B cell (primary cell): Measurements from ENCODE around the gene TINAGL1. TPM values are rescaled to one million over a fixed set of nuclear protein-coding genes. Genes with fewer than 3 reads are reported as not detected.

Source experiments
- ATAC-seq: fragments of 200-7000 bp; cut with Tn5 transposase; one replicate; pipeline ENCODE4 v1.10.0; 2021; ENCODE audit warnings: low read depth, mild to moderate bottlenecking, moderate number of reproducible peaks, moderate library complexity
- CTCF ChIA-PET: fragments of 350-600 bp; sonication (Branson Sonifier 250); formaldehyde crosslinking; loops from one replicate; lab custom pipeline; 2021; ENCODE audit warnings: antibody characterized with exemption, inconsistent platforms; lab: Charles Lee
- POLR2A ChIA-PET: fragments of 350-600 bp; sonication (Branson Sonifier 250); formaldehyde crosslinking; loops from one replicate; lab custom pipeline; 2021; ENCODE audit warnings: antibody characterized with exemption; lab: Charles Lee
- DNase-seq: peaks from one replicate; pipeline ENCODE4 v3.0.0; 2013
- H2AFZ ChIP-seq: 2 replicates; pipeline ENCODE4 v1.6.1; 2012; ENCODE audit warnings: mild to moderate bottlenecking, low read depth, low read length; ENCODE audit not compliant: insufficient read depth, poor library complexity, severe bottlenecking
- H3K27ac ChIP-seq, 2 donors: 1 replicate in 1 of 2; 2 replicates in 1 of 2; pipeline ENCODE4 v1.5.1; 2012 to 2013; ENCODE audit warnings: low read length in 2 of 2, mild to moderate bottlenecking in 2 of 2, moderate library complexity in 1 of 2
- H3K27me3 ChIP-seq, 4 experiments: fragments of 200-600 bp in 1 of 4; sonication (generic) in 1 of 4; replicated peaks in 1 of 4; 1 replicate in 2 of 4; 2 replicates in 2 of 4; pipeline versions ENCODE4 v1.6.1 to v1.7.0; 2013 to 2016; ENCODE audit warnings: low read length in 3 of 4, mild to moderate bottlenecking in 2 of 4, mixed read lengths in 1 of 4, moderate library complexity in 1 of 4; ENCODE audit not compliant: insufficient read depth in 4 of 4, control insufficient read depth in 3 of 4; ENCODE audit errors: control extremely low read depth in 1 of 4
- H3K36me3 ChIP-seq, 2 experiments: replicated peaks in 1 of 2; 1 replicate in 1 of 2; 2 replicates in 1 of 2; pipeline versions ENCODE4 v1.6.1 to v1.7.1; 2013; ENCODE audit warnings: low read length in 1 of 2; ENCODE audit not compliant: insufficient read depth in 2 of 2, control insufficient read depth in 1 of 2; ENCODE audit errors: control extremely low read depth in 1 of 2, extremely low read depth in 1 of 2
- H3K4me1 ChIP-seq, 2 donors: fragments of 200-600 bp in 1 of 2; sonication (generic) in 1 of 2; 1 replicate in 1 of 2; 2 replicates in 1 of 2; pipeline versions ENCODE4 v1.5.1 to v1.6.1; 2013 to 2017; ENCODE audit warnings: low read length in 2 of 2; ENCODE audit not compliant: control insufficient read depth in 2 of 2, insufficient read depth in 2 of 2
- H3K4me2 ChIP-seq: replicated peaks from 2 replicates; pipeline ENCODE3; 2012; ENCODE audit warnings: mild to moderate bottlenecking, low read depth, low read length; ENCODE audit not compliant: poor library complexity, severe bottlenecking
- H3K4me3 ChIP-seq, 5 experiments: fragments of 200-600 bp in 1 of 5; sonication (generic) in 1 of 5; 1 replicate in 3 of 5; 2 replicates in 2 of 5; pipeline versions ENCODE4 v1.5.1 to v1.7.0; 2011 to 2016; ENCODE audit warnings: low read length in 4 of 5, mild to moderate bottlenecking in 4 of 5, low read depth in 2 of 5, control low read depth in 1 of 5, moderate library complexity in 1 of 5; ENCODE audit not compliant: insufficient read depth in 1 of 5; ENCODE audit errors: control extremely low read depth in 1 of 5, extremely low read depth in 1 of 5
- H3K79me2 ChIP-seq: fragments of 200-600 bp; sonication (generic); one replicate; pipeline ENCODE4 v1.6.0; 2016; ENCODE audit warnings: low read length; ENCODE audit not compliant: control insufficient read depth, insufficient read depth
- H3K9ac ChIP-seq: fragments of 200-600 bp; sonication (generic); 2 replicates; pipeline ENCODE4 v1.6.1; 2017; ENCODE audit warnings: mild to moderate bottlenecking, low read length, moderate library complexity
- H3K9me3 ChIP-seq, 3 donors: one replicate each; pipeline versions ENCODE4 v1.6.1 to v1.7.1; 2013; ENCODE audit warnings: low read length in 2 of 3; ENCODE audit not compliant: control insufficient read depth in 2 of 3, insufficient read depth in 1 of 3; ENCODE audit errors: control extremely low read depth in 1 of 3
- H4K20me1 ChIP-seq: 2 replicates; pipeline ENCODE4 v1.6.0; 2012; ENCODE audit warnings: mild to moderate bottlenecking, low read length; ENCODE audit not compliant: insufficient read depth, control insufficient read depth, poor library complexity, severe bottlenecking
- H3K27ac Mint-ChIP-seq: one replicate; pipeline ENCODE4 v1.8.0; 2021; ENCODE audit warnings: mixed read lengths
- H3K27me3 Mint-ChIP-seq: one replicate; pipeline ENCODE4 v1.8.0; 2021; ENCODE audit warnings: mixed read lengths
- H3K4me1 Mint-ChIP-seq: one replicate; pipeline ENCODE4 v1.8.0; 2021; ENCODE audit warnings: mixed read lengths
- H3K4me3 Mint-ChIP-seq: one replicate; pipeline ENCODE4 v1.8.0; 2021; ENCODE audit warnings: mixed read lengths
- H3K9me3 Mint-ChIP-seq: one replicate; pipeline ENCODE4 v1.8.0; 2022; ENCODE audit warnings: mixed read lengths; ENCODE audit not compliant: insufficient read depth
- CTCF ChIP-seq: fragments of 200-600 bp; IDR thresholded peaks from one replicate; pipeline ENCODE4 v1.8.0; 2022; ENCODE audit warnings: antibody characterized with exemption, mild to moderate bottlenecking
- EZH2 ChIP-seq: IDR thresholded peaks from 2 replicates; pipeline ENCODE4 v1.6.1; 2012; ENCODE audit warnings: borderline replicate concordance, low read depth, mild to moderate bottlenecking, moderate library complexity, low read length; ENCODE audit not compliant: insufficient read depth, poor library complexity, severe bottlenecking
- intact Hi-C: fragments of 100-400 bp; cut with micrococcal nuclease; formaldehyde crosslinking; loops from one replicate; pipeline ENCODE4 v1.10.0; 2022
- polyA plus RNA-seq: library from polyadenylated mRNA; depleted of rRNA; stranded (reverse); fragments of >200 nt; gene quantifications from 2 replicates; pipeline ENCODE4 v1.2.3, GENCODE V29; 2012
- total RNA-seq, 2 donors: library from RNA; stranded (reverse); fragments of 120-200 nt in 1 of 2; gene quantifications; 1 replicate in 1 of 2; 2 replicates in 1 of 2; pipeline versions ENCODE4 v1.2.3 to v1.2.4, GENCODE V29; 2013 to 2022

The TINAGL1 gene
- total and polyA plus RNA-seq, 2 donors (not counting 1 experiment from before 2014, with no cell fraction given) = not detected

- DNase-seq = no peak
- peaks cover 36% of the 10 kb centered on the region for H3K27me3 Mint-ChIP-seq
Measured at GRCh38 chr1:31592132-31592531, 15.8 kb downstream of the TINAGL1 start.

More at GRCh38 chr1:31592132-31592531, 15.8 kb downstream of the TINAGL1 start:
- Mint-ChIP-seq H3K4me3 (no peak overlapping the region), H3K4me1 (peaks cover 19% of the 10 kb centered on the region), H3K27ac (no peak overlapping the region), H3K9me3 (no peaks in the 10 kb centered on the region)
- H4K20me1 ChIP-seq = no peaks in the 10 kb centered on the region
- H3K9ac ChIP-seq = no peak overlapping the region
- ATAC-seq = no peak
- TF ChIP-seq EZH2 (no peak), CTCF (no peak)
- ChIA-PET POLR2A (no interaction called here), CTCF (interaction anchor here (1.9 kb wide), 1 partner anchor 26 kb away, joined by 10 read pairs; the partner anchor contains the start of gene HCRTR1)
- no peak overlapping the region for H3K27ac ChIP-seq
- no peak overlapping the region for H2AFZ ChIP-seq
- peaks cover 0 to 4% of the 10 kb centered on the region in 2 donors for H3K4me1 ChIP-seq
- intact Hi-C loops = no loop called here
- H3K36me3 ChIP-seq = no peaks in the 10 kb centered on the region
- no peaks in the 10 kb centered on the region for H3K79me2 ChIP-seq
- H3K4me3 ChIP-seq = no peak overlapping the region
- no peaks in the 10 kb centered on the region for H3K9me3 ChIP-seq
- H3K27me3 ChIP-seq = peaks cover 0 to 28% (median 4%) of the 10 kb centered on the region in 4 experiments
- no peak overlapping the region for H3K4me2 ChIP-seq
